ENCODE data around the gene ANKLE2.

DNA sequence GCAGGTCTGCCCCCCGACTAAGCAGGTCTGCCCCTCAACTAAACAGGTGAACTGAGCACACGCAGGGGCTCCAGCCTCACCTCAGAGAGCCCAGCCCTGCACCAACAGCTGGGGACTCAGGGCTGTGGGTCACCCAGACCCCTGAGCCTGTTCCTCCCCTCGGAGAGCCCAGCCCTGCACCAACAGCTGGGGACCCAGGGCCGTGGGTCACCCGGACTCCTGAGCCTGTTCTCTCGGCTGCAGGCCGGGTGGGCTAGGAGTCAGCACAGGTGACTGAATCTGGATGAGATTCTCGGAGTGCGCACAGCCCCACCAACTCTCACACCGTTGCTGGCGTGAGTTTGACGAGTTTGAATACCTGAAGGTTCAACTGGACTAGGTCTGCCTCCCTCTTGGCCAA, 20.3 kb upstream of the ANKLE2 start:
- TF ChIP-seq YY1 (IDR thresholded peaks at IDR 0.05; ENCODE audit: low read depth, low read length) (no peak), CREB1 (IDR thresholded peaks at IDR 0.05; ENCODE audit: low read depth) (no peak), MXI1 (IDR thresholded peaks at IDR 0.05; ENCODE audit: low read depth, low read length) (no peak), ETV6 (conservative IDR thresholded peaks at IDR 0.05 in 1 of 2, IDR thresholded peaks at IDR 0.05 in 1 of 2; ENCODE audit: borderline replicate concordance in 1 of 2, low read depth in 1 of 2) (no peak), FOS (IDR thresholded peaks at IDR 0.05; ENCODE audit: borderline replicate concordance, extremely low read depth, insufficient read length) (no peak), MEF2B (IDR thresholded peaks at IDR 0.05; ENCODE audit: partially characterized antibody, poor library complexity, severe bottlenecking) (no peak), TAF1 (IDR thresholded peaks at IDR 0.05; ENCODE audit: borderline replicate concordance, low read depth, low read length) (no peak)
- TF ChIP-seq, protein P1, sequence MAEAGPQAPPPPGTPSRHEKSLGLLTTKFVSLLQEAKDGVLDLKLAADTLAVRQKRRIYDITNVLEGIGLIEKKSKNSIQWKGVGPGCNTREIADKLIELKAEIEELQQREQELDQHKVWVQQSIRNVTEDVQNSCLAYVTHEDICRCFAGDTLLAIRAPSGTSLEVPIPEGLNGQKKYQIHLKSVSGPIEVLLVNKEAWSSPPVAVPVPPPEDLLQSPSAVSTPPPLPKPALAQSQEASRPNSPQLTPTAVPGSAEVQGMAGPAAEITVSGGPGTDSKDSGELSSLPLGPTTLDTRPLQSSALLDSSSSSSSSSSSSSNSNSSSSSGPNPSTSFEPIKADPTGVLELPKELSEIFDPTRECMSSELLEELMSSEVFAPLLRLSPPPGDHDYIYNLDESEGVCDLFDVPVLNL (IDR thresholded peaks at IDR 0.05; ENCODE audit: low read depth, low read length), result no peak
- TF ChIP-seq, protein P2, sequence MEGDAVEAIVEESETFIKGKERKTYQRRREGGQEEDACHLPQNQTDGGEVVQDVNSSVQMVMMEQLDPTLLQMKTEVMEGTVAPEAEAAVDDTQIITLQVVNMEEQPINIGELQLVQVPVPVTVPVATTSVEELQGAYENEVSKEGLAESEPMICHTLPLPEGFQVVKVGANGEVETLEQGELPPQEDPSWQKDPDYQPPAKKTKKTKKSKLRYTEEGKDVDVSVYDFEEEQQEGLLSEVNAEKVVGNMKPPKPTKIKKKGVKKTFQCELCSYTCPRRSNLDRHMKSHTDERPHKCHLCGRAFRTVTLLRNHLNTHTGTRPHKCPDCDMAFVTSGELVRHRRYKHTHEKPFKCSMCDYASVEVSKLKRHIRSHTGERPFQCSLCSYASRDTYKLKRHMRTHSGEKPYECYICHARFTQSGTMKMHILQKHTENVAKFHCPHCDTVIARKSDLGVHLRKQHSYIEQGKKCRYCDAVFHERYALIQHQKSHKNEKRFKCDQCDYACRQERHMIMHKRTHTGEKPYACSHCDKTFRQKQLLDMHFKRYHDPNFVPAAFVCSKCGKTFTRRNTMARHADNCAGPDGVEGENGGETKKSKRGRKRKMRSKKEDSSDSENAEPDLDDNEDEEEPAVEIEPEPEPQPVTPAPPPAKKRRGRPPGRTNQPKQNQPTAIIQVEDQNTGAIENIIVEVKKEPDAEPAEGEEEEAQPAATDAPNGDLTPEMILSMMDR (IDR thresholded peaks at IDR 0.05 in 2 of 3, conservative IDR thresholded peaks at IDR 0.05 in 1 of 3; ENCODE audit: control insufficient read depth in 2 of 3, extremely low read depth in 1 of 3, insufficient read depth in 1 of 3, low read depth in 3 of 3, low read length in 3 of 3), result no peak
- TF ChIP-seq, protein P3, sequence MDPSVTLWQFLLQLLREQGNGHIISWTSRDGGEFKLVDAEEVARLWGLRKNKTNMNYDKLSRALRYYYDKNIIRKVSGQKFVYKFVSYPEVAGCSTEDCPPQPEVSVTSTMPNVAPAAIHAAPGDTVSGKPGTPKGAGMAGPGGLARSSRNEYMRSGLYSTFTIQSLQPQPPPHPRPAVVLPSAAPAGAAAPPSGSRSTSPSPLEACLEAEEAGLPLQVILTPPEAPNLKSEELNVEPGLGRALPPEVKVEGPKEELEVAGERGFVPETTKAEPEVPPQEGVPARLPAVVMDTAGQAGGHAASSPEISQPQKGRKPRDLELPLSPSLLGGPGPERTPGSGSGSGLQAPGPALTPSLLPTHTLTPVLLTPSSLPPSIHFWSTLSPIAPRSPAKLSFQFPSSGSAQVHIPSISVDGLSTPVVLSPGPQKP (IDR thresholded peaks at IDR 0.05; ENCODE audit: low read depth, low read length), result no peak
- TF ChIP-seq, protein P4, sequence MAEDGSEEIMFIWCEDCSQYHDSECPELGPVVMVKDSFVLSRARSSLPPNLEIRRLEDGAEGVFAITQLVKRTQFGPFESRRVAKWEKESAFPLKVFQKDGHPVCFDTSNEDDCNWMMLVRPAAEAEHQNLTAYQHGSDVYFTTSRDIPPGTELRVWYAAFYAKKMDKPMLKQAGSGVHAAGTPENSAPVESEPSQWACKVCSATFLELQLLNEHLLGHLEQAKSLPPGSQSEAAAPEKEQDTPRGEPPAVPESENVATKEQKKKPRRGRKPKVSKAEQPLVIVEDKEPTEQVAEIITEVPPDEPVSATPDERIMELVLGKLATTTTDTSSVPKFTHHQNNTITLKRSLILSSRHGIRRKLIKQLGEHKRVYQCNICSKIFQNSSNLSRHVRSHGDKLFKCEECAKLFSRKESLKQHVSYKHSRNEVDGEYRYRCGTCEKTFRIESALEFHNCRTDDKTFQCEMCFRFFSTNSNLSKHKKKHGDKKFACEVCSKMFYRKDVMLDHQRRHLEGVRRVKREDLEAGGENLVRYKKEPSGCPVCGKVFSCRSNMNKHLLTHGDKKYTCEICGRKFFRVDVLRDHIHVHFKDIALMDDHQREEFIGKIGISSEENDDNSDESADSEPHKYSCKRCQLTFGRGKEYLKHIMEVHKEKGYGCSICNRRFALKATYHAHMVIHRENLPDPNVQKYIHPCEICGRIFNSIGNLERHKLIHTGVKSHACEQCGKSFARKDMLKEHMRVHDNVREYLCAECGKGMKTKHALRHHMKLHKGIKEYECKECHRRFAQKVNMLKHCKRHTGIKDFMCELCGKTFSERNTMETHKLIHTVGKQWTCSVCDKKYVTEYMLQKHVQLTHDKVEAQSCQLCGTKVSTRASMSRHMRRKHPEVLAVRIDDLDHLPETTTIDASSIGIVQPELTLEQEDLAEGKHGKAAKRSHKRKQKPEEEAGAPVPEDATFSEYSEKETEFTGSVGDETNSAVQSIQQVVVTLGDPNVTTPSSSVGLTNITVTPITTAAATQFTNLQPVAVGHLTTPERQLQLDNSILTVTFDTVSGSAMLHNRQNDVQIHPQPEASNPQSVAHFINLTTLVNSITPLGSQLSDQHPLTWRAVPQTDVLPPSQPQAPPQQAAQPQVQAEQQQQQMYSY (CRISPR knock-in tag; IDR thresholded peaks at IDR 0.05), result no peak
